ENCODE data around the gene CCT8L2.
A peak's percentile ranks its signal among the peaks of the same experiment; 100 is the strongest.
"Not testable (repeated sequence)": the region's sequence is repeated elsewhere in the genome, so short reads cannot be mapped to it uniquely, and the experiment has no call there.

Gene CCT8L2

GRCh38 chr22:16567617-16568424 lies 24.8 kb downstream of the CCT8L2 start:
- not testable (repeated sequence) for H3K4me1 ChIP-seq (ENCODE audit: control insufficient read depth in 1 of 2, insufficient read depth in 2 of 2, low read length in 2 of 2); H3K4ac ChIP-seq (ENCODE audit: low read depth, low read length); H3K79me1 ChIP-seq (ENCODE audit: low read length); H4K8ac ChIP-seq (ENCODE audit: low read depth, low read length); H3K23ac ChIP-seq (ENCODE audit: low read length); H4K91ac ChIP-seq (ENCODE audit: low read depth, low read length); H2BK12ac ChIP-seq (ENCODE audit: low read length); H2AK5ac ChIP-seq (ENCODE audit: low read length); H3K4me2 ChIP-seq (ENCODE audit: low read length); H4K12ac ChIP-seq (ENCODE audit: low read depth, low read length); H3K18ac ChIP-seq (ENCODE audit: low read length); H3K27ac ChIP-seq (ENCODE audit: low read depth, low read length); H2AFZ ChIP-seq (ENCODE audit: insufficient read depth, low read length, poor library complexity); H3K4me3 ChIP-seq (ENCODE audit: low read depth, low read length); H3K79me2 ChIP-seq (ENCODE audit: control insufficient read depth, insufficient read depth, low read length, poor library complexity); H3K14ac ChIP-seq (ENCODE audit: low read length); H3K9ac ChIP-seq (ENCODE audit: low read length); H3K36me3 ChIP-seq (ENCODE audit: control insufficient read depth in 1 of 2, insufficient read depth in 2 of 2, low read length in 2 of 2); H3K27me3 ChIP-seq (ENCODE audit: insufficient read depth, low read length); H2BK120ac ChIP-seq (ENCODE audit: insufficient read depth, low read length, poor library complexity); H2BK5ac ChIP-seq (ENCODE audit: low read depth, low read length, poor library complexity)
- peak; percentile 63 to 88 for DNase-seq
- H3K9me3 ChIP-seq (ENCODE audit: insufficient read depth, low read depth, low read length) = peaks cover 47% of the 10 kb centered on the region
- WGBS (ENCODE audit: extremely low coverage, insufficient coverage, insufficient read length) = no CpG with 5 or more reads among the region's 13 CpGs

GRCh38 chr22:16566421-16567151 lies 26.0 kb downstream of the CCT8L2 start:
- not testable (repeated sequence) for H3K79me2 ChIP-seq (ENCODE audit: control insufficient read depth, insufficient read depth, low read length, poor library complexity); H3K14ac ChIP-seq (ENCODE audit: low read length); H3K36me3 ChIP-seq (ENCODE audit: control insufficient read depth in 1 of 2, insufficient read depth in 2 of 2, low read length in 2 of 2); H3K4ac ChIP-seq (ENCODE audit: low read depth, low read length); H2BK5ac ChIP-seq (ENCODE audit: low read depth, low read length, poor library complexity); H3K9ac ChIP-seq (ENCODE audit: low read length); H3K27me3 ChIP-seq (ENCODE audit: insufficient read depth, low read length); H2AFZ ChIP-seq (ENCODE audit: insufficient read depth, low read length, poor library complexity); H4K12ac ChIP-seq (ENCODE audit: low read depth, low read length); H4K91ac ChIP-seq (ENCODE audit: low read depth, low read length); H3K4me3 ChIP-seq (ENCODE audit: low read depth, low read length); H3K79me1 ChIP-seq (ENCODE audit: low read length); H3K18ac ChIP-seq (ENCODE audit: low read length); H2BK12ac ChIP-seq (ENCODE audit: low read length); H3K27ac ChIP-seq (ENCODE audit: low read depth, low read length); H4K8ac ChIP-seq (ENCODE audit: low read depth, low read length); H3K23ac ChIP-seq (ENCODE audit: low read length); H3K4me1 ChIP-seq (ENCODE audit: control insufficient read depth in 1 of 2, insufficient read depth in 2 of 2, low read length in 2 of 2); H2BK120ac ChIP-seq (ENCODE audit: insufficient read depth, low read length, poor library complexity); H2AK5ac ChIP-seq (ENCODE audit: low read length); H3K4me2 ChIP-seq (ENCODE audit: low read length)
- no CpG with 5 or more reads among the region's 7 CpGs for WGBS (ENCODE audit: extremely low coverage, insufficient coverage, insufficient read length)
- peaks cover 52% of the 10 kb centered on the region for H3K9me3 ChIP-seq (ENCODE audit: insufficient read depth, low read depth, low read length)
- peak in 1 of 2 donors; percentile 13 for DNase-seq

GRCh38 chr22:16565585-16566420 lies 26.8 kb downstream of the CCT8L2 start:
- not testable (repeated sequence) for H3K14ac ChIP-seq (ENCODE audit: low read length); H3K4me3 ChIP-seq (ENCODE audit: low read depth, low read length); H4K91ac ChIP-seq (ENCODE audit: low read depth, low read length); H3K4me1 ChIP-seq (ENCODE audit: control insufficient read depth in 1 of 2, insufficient read depth in 2 of 2, low read length in 2 of 2); H3K36me3 ChIP-seq (ENCODE audit: control insufficient read depth in 1 of 2, insufficient read depth in 2 of 2, low read length in 2 of 2); H3K9ac ChIP-seq (ENCODE audit: low read length); H3K27ac ChIP-seq (ENCODE audit: low read depth, low read length); H2BK120ac ChIP-seq (ENCODE audit: insufficient read depth, low read length, poor library complexity); H2AK5ac ChIP-seq (ENCODE audit: low read length); H4K8ac ChIP-seq (ENCODE audit: low read depth, low read length); H3K23ac ChIP-seq (ENCODE audit: low read length); H3K18ac ChIP-seq (ENCODE audit: low read length); H3K79me1 ChIP-seq (ENCODE audit: low read length); H3K27me3 ChIP-seq (ENCODE audit: insufficient read depth, low read length); H2BK12ac ChIP-seq (ENCODE audit: low read length); H3K4ac ChIP-seq (ENCODE audit: low read depth, low read length); H3K79me2 ChIP-seq (ENCODE audit: control insufficient read depth, insufficient read depth, low read length, poor library complexity); H3K4me2 ChIP-seq (ENCODE audit: low read length); H2AFZ ChIP-seq (ENCODE audit: insufficient read depth, low read length, poor library complexity); H2BK5ac ChIP-seq (ENCODE audit: low read depth, low read length, poor library complexity); DNase-seq; H4K12ac ChIP-seq (ENCODE audit: low read depth, low read length)
- H3K9me3 ChIP-seq (ENCODE audit: insufficient read depth, low read depth, low read length) = peaks cover 58% of the 10 kb centered on the region
- no CpG with 5 or more reads among the region's 15 CpGs for WGBS (ENCODE audit: extremely low coverage, insufficient coverage, insufficient read length)

- DNase-seq; H3K79me2 ChIP-seq (ENCODE audit: control insufficient read depth, insufficient read depth, low read length, poor library complexity): not testable (repeated sequence)
Observed at GRCh38 chr22:16564837-16565584, 27.6 kb downstream of the CCT8L2 start.

More at GRCh38 chr22:16564837-16565584, 27.6 kb downstream of the CCT8L2 start:
- not testable (repeated sequence) for H3K4me3 ChIP-seq (ENCODE audit: low read depth, low read length); H2BK120ac ChIP-seq (ENCODE audit: insufficient read depth, low read length, poor library complexity); H3K4me2 ChIP-seq (ENCODE audit: low read length); H4K12ac ChIP-seq (ENCODE audit: low read depth, low read length); H3K4me1 ChIP-seq (ENCODE audit: control insufficient read depth in 1 of 2, insufficient read depth in 2 of 2, low read length in 2 of 2); H3K79me1 ChIP-seq (ENCODE audit: low read length); H2BK5ac ChIP-seq (ENCODE audit: low read depth, low read length, poor library complexity); H4K8ac ChIP-seq (ENCODE audit: low read depth, low read length); H2AFZ ChIP-seq (ENCODE audit: insufficient read depth, low read length, poor library complexity); H3K36me3 ChIP-seq (ENCODE audit: control insufficient read depth in 1 of 2, insufficient read depth in 2 of 2, low read length in 2 of 2); H3K27ac ChIP-seq (ENCODE audit: low read depth, low read length); H3K23ac ChIP-seq (ENCODE audit: low read length); H3K27me3 ChIP-seq (ENCODE audit: insufficient read depth, low read length); H2AK5ac ChIP-seq (ENCODE audit: low read length); H3K4ac ChIP-seq (ENCODE audit: low read depth, low read length); H2BK12ac ChIP-seq (ENCODE audit: low read length); H3K18ac ChIP-seq (ENCODE audit: low read length); H3K9ac ChIP-seq (ENCODE audit: low read length); H4K91ac ChIP-seq (ENCODE audit: low read depth, low read length); H3K14ac ChIP-seq (ENCODE audit: low read length)
- H3K9me3 ChIP-seq (ENCODE audit: insufficient read depth, low read depth, low read length) = peaks cover 64% of the 10 kb centered on the region
- WGBS (ENCODE audit: extremely low coverage, insufficient coverage, insufficient read length) = no CpG with 5 or more reads among the region's 6 CpGs
